Muscle of leg (tissue), 11 donors: ENCODE data around the gene ADAMTSL5. TPM values are rescaled to one million over a fixed set of nuclear protein-coding genes. Genes with fewer than 3 reads are reported as not detected.
"Not testable (repeated sequence)": the region's sequence is repeated elsewhere in the genome, so short reads cannot be mapped to it uniquely, and the experiment has no call there.

Experiments
- DNase-seq: peaks from one replicate; pipeline ENCODE4 v3.0.0; 2013
- H3K27ac ChIP-seq: one replicate; pipeline ENCODE4 v1.5.1; 2013; ENCODE audit warnings: mild to moderate bottlenecking, low read length, control low read depth
- H3K27me3 ChIP-seq: one replicate; pipeline ENCODE4 v1.6.1; 2013; ENCODE audit warnings: low read length; ENCODE audit not compliant: control insufficient read depth, insufficient read depth
- H3K36me3 ChIP-seq: one replicate; pipeline ENCODE4 v1.6.1; 2013; ENCODE audit warnings: low read length; ENCODE audit not compliant: control insufficient read depth, insufficient read depth
- H3K4me1 ChIP-seq: one replicate; pipeline ENCODE4 v1.6.1; 2013; ENCODE audit warnings: low read length; ENCODE audit not compliant: control insufficient read depth, insufficient read depth
- H3K4me3 ChIP-seq: one replicate; pipeline ENCODE4 v1.5.1; 2013; ENCODE audit warnings: low read length, control low read depth
- H3K9me3 ChIP-seq: replicated peaks from 2 replicates; pipeline ENCODE4 v1.6.1; 2013; ENCODE audit warnings: low read depth, low read length; ENCODE audit not compliant: control insufficient read depth
- WGBS: methylation state at CpG from one replicate; pipeline ENCODE4 v1.1.5; 2013; ENCODE audit warnings: missing lambda C conversion rate; ENCODE audit not compliant: insufficient coverage; 5-methylcytosine and 5-hydroxymethylcytosine counted together
- polyA plus RNA-seq, 8 donors: library from polyadenylated mRNA; unstranded; fragments of 120-200 nt; gene quantifications; one replicate each; pipeline versions ENCODE4 v1.2.1 to v1.2.3, GENCODE V29; 2013; ENCODE audit warnings: inconsistent platforms in 1 of 8, low replicate concordance in 1 of 8; ENCODE audit not compliant: insufficient read length in 8 of 8, insufficient read depth in 1 of 8
- total RNA-seq: library from RNA; stranded (reverse); fragments of 120-200 nt; gene quantifications from one replicate; pipeline ENCODE4 v1.2.4, GENCODE V29; 2013

ADAMTSL5 gene
- total and polyA plus RNA-seq, 9 donors = 4.8 to 17.4 (median 10.1) TPM

DNA sequence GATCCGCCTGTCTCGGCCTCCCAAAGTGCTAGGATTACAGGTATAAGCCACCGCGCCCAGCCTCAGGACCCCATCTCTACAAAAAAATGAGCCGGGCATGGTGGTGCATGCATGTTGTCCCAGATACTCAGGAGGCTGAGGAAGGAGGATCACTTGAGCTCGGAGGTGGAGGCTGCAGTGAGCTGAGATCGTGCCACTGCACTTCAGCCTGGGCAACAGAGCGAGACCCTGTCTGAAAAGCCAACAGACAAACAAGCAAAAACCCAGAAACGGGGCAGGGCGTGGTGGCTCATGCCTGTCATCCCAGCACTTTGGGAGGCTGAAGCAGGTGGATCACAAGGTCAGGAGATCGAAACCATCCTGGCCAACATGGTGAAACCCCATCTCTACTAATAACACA lies 18.0 kb upstream of the ADAMTSL5 start:
- H3K36me3 ChIP-seq, H3K9me3 ChIP-seq, H3K4me3 ChIP-seq, DNase-seq, H3K4me1 ChIP-seq, H3K27ac ChIP-seq: not testable (repeated sequence)
- 96% methylated on average over 10 of the region's 11 CpGs for WGBS
- peaks cover 25% of the 10 kb centered on the region for H3K27me3 ChIP-seq

DNA sequence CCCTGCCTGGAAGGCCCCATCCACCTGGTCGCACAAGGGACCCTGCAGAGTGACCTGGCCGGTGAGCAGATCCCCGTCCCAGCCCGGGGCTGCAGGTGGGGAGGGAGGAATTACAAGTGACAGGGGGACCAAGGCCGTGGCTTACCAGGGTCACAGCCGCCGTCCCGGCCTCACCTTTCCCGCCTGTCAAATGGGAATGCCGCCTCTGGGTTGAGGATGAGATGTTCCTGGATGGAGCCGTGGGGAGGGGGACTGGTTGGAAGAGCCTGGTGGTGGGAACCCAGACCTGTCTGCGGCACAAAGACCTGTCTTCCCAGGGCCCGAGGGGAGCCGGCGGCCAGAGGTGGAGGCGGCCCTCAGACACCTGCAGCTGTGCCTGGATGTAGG lies 16.6 kb upstream of the ADAMTSL5 start:
- no peaks in the 10 kb centered on the region for H3K36me3 ChIP-seq
- no peak overlapping the region for H3K27ac ChIP-seq
- WGBS = 76% methylated on average over 13 of the region's 16 CpGs
- DNase-seq = no peak
- H3K9me3 ChIP-seq = no peaks in the 10 kb centered on the region
- H3K4me3 ChIP-seq = no peak overlapping the region
- peaks cover 37% of the 10 kb centered on the region for H3K27me3 ChIP-seq
- peaks cover under 1% of the 10 kb centered on the region for H3K4me1 ChIP-seq

DNA sequence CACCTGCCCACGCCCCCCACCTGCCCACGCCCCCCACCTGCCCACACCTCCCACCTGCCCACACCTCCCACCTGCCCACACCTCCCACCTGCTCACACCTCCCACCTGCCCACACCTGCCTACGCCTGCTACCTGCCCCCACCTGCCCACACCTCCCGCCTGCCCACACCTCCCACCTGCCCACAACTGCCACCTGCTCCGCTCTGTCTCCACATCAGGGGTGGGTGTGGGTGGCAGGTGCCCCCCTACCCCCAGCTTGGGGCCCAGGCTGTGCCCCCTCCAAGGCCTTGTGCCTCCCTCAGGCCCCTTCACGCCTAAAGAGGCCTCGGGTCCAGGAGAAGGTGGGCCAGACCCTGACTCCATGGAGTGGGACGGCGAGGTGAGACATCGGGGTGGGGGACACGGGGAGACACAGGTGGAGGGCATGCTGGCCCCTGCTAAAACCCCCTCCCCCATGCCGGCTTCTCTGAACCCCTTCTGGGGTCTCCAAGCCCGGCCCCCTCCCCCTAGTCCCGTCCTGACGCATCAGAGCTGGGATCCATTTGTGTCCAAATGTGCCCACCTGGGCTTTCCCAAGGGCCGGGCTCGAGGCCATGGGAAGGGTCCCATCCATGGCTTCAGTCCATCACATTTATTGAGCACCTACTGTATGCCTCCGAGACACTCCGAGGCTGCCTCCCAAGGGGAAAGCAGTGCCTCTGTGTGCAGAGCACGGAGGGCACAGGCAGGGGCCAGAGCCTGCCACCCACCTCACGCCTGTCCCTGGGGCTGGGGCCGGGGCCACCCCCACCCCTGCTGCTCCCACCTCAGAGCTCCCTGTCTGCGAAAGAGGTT lies 16.0 kb upstream of the ADAMTSL5 start:
- Histone ChIP-seq H3K36me3 (no peaks in the 10 kb centered on the region), H3K27ac (no peak overlapping the region), H3K9me3 (no peaks in the 10 kb centered on the region), H3K4me3 (no peak overlapping the region), H3K4me1 (peaks cover 3% of the 10 kb centered on the region), H3K27me3 (peaks cover 40% of the 10 kb centered on the region)
- no peak for DNase-seq
- WGBS = 75% methylated on average over 18 of the region's 23 CpGs

DNA sequence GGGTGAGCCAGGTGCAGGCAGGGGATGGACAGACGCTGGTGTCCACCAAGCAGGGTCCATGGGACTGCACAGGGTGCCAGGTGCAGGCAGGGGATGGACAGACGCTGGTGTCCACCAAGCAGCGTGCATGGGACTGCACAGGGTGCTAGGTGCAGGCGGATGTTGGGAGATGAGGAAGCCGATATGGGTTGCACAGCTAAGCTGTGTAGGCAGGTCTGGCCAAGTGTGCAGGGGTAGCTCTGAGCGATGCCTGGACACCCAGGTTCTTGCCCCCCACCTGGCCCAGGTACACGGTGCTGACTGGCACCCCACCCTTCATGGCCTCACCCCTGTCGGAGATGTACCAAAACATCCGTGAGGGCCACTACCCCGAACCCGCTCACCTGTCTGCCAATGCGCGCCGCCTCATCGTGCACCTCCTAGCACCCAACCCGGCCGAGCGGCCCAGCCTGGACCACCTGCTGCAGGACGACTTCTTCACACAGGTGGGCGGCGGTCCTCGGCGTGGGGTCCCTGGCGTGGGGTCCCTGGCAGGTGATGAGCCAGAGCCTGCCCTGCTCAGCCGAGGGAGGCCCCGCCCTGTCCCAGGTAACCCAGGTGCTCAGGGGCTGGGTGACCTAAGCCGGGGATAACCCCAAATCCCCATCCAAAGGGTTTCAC lies 15.0 kb upstream of the ADAMTSL5 start:
- H3K36me3 ChIP-seq = no peaks in the 10 kb centered on the region
- no peaks in the 10 kb centered on the region for H3K9me3 ChIP-seq
- H3K27me3 ChIP-seq = peaks cover 45% of the 10 kb centered on the region
- no peak for DNase-seq
- no peak overlapping the region for H3K27ac ChIP-seq
- peaks cover 3% of the 10 kb centered on the region for H3K4me1 ChIP-seq
- WGBS = 86% methylated on average over 27 of the region's 27 CpGs
- H3K4me3 ChIP-seq = no peak overlapping the region

DNA sequence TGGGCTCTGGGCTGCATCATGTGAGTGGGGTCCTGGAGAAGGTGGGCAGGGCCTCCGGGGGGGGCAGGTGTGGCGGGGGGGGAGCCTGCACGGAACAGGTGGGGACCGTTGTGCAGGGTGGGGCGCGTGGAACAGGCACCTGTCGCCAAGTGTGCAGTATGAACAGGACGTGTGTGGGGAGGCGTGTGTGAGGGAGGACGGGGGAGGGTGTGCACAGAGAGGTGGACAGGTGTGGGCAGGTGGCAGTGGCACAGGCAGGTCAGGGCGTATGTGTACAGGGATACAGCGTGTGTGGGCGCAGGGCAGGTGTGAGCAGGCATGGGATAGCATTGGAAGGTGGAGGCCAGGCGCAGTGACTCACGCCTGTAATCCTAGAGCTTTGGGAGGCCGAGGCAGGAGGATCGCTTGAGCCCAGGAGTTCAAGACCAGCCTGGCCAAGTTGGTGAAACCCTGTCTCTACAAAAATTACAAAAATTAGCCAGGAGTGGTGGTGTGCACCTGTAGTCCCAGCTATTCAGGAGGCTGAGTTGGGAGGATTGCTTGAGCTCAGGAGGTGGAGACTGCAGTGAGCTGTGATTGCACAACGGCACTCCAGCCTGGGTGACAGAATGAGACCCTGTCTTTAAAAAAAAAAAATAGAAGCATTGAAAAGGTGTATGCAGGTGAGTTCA lies 14.3 kb upstream of the ADAMTSL5 start:
- no peak overlapping the region for H3K27ac ChIP-seq
- no peak for DNase-seq
- H3K4me3 ChIP-seq = no peak overlapping the region
- peaks cover 49% of the 10 kb centered on the region for H3K27me3 ChIP-seq
- H3K9me3 ChIP-seq = no peaks in the 10 kb centered on the region
- peaks cover 3% of the 10 kb centered on the region for H3K4me1 ChIP-seq
- H3K36me3 ChIP-seq = no peaks in the 10 kb centered on the region
- WGBS = 78% methylated on average over 17 of the region's 18 CpGs

DNA sequence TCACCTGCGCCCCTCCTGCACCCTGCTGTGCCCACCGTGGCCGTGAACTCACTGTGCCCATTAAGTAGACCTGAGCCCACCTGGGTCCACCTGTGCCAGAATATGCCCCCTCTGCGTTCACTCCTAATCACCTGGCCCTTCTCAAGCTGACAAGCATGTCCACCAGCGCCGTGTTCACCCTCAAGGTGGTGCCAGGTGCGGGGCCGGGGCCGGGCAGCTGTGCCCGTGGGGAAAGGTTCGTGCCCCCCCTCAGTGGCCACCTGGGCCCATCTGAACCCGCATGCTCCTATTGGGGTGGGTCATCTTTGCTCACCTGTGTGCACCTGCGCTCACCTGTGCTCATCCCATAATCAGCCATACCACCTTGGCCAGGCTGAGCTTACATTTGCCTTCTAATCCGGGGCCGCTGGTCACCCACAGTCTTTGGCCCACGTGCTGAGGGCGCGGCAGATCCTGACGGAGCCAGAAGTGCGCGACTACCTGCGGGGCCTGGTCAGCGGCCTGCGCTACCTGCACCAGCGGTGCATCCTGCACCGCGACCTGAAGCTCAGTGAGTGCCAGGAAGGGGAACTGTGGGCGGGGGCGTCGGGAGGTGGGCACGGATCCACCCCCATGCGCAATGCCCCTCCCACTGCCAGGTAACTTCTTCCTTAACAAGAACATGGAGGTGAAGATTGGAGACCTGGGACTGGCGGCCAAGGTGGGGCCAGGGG lies 13.4 kb upstream of the ADAMTSL5 start:
- H3K27me3 ChIP-seq = peaks cover 52% of the 10 kb centered on the region
- no peaks in the 10 kb centered on the region for H3K9me3 ChIP-seq
- whole genome bisulfite sequencing = 81% methylated on average over 31 of the region's 33 CpGs

DNA sequence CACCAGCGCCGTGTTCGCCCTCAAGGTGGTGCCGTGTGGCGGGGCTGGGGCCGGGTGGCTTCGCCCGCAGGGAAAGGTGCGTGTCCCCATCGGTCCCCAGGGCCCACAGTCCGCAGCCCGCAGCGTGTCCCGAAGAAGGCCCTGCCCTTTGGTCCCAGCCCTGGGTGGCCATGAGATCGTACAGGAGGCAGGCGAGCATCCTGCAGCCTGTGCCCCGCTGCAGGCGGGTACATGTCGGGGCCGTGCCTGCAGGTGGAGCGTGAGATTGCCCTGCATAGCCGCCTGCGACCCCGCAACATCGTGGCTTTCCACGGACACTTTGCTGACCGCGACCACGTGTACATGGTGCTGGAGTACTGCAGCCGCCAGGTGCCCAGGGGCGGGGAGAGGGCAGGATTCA lies 12.5 kb upstream of the ADAMTSL5 start:
- H3K4me3 ChIP-seq = no peak overlapping the region
- no peak for DNase-seq
- no peaks in the 10 kb centered on the region for H3K36me3 ChIP-seq
- 57% methylated on average over 31 of the region's 31 CpGs for WGBS
- no peak overlapping the region for H3K27ac ChIP-seq
- H3K9me3 ChIP-seq = no peaks in the 10 kb centered on the region
- peaks cover 54% of the 10 kb centered on the region for H3K27me3 ChIP-seq
- peaks cover 10% of the 10 kb centered on the region for H3K4me1 ChIP-seq

More for the DNA sequence above, 13.4 kb upstream of the ADAMTSL5 start:
- Histone ChIP-seq H3K36me3 (no peaks in the 10 kb centered on the region), H3K4me3 (no peak overlapping the region), H3K4me1 (peaks cover 10% of the 10 kb centered on the region), H3K27ac (no peak overlapping the region)
- no peak for DNase-seq

DNA sequence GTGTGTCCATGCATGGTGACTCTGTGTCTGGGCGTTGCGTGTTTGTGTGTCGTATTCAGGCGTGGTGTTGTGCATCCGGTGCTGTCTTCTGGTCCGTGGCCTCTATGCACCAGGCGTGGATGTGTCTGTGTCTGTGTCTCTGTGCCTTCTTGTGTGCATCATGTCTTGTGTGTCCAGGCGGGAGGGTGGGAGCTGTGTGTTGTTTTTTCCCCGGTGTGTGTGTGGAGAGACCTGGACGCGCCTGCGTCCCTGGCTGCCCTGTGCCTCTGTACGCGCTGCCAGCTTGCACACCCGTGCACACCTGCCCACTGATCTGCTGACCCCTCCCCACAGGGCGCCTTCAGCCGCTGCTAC lies 12.1 kb upstream of the ADAMTSL5 start:
- no peaks in the 10 kb centered on the region for H3K9me3 ChIP-seq
- H3K27me3 ChIP-seq = peaks cover 57% of the 10 kb centered on the region
- no peak for DNase-seq
- 59% methylated on average over 16 of the region's 17 CpGs for WGBS
- H3K36me3 ChIP-seq = no peaks in the 10 kb centered on the region
- peaks cover 10% of the 10 kb centered on the region for H3K4me1 ChIP-seq
- H3K4me3 ChIP-seq = no peak overlapping the region
- no peak overlapping the region for H3K27ac ChIP-seq

DNA sequence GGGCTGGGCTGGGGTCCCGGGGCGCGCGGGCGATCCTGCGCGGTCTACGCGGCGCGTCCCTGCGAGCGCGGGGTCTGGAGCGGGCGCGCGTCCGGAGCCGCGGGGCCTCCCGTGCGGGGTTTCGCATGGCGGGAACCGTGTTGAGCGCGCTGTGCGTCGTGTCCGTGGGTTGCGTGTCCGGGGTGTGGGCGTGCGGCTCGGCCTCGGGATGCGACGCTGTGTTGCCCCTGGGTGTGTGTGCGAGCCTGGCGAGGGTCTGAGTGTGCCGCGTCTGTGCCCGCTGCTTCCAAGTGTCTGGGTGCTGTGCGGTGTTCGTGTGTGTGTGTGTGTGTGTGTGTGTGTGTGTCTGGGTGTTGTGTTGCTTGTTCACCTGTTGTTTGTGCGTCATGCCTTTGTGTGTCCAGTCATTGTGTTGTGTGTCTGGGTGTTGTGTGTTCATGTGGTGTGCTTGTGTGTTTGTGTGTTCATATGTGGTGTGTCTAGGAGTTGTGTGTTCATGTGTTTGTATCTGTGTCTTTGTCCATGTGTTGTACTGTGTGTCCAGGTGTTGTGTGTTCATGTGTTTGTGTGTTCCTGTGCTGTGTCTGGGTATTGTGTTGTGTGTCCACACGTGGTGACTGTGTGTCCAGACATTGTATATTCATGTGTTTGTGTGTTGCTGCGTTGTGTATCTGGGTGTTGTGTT lies 11.6 kb upstream of the ADAMTSL5 start:
- no peaks in the 10 kb centered on the region for H3K36me3 ChIP-seq
- 11% methylated on average over 48 of the region's 49 CpGs for WGBS
- no peak overlapping the region for H3K4me3 ChIP-seq
- no peak for DNase-seq
- H3K4me1 ChIP-seq = peaks cover 10% of the 10 kb centered on the region
- H3K9me3 ChIP-seq = no peaks in the 10 kb centered on the region
- H3K27ac ChIP-seq = no peak overlapping the region
- peaks cover 57% of the 10 kb centered on the region for H3K27me3 ChIP-seq
